ENCODE results near the gene PMAIP1.

- TF ChIP-seq SMC3 (IDR thresholded peaks at IDR 0.05; ENCODE audit: low read depth, low read length) (no peak), CTCF (IDR thresholded peaks at IDR 0.05) (no peak), REST (IDR thresholded peaks at IDR 0.05; ENCODE audit: low read depth, low read length) (no peak), EZH2phosphoT487 (IDR thresholded peaks at IDR 0.05; ENCODE audit: borderline replicate concordance, low read depth) (no peak), GABPA (IDR thresholded peaks at IDR 0.05; ENCODE audit: low read depth) (no peak), EP300 (IDR thresholded peaks at IDR 0.05; ENCODE audit: borderline replicate concordance in 1 of 2, low read depth in 1 of 2, low read length in 1 of 2) (no peak)
- TF ChIP-seq, protein P1, sequence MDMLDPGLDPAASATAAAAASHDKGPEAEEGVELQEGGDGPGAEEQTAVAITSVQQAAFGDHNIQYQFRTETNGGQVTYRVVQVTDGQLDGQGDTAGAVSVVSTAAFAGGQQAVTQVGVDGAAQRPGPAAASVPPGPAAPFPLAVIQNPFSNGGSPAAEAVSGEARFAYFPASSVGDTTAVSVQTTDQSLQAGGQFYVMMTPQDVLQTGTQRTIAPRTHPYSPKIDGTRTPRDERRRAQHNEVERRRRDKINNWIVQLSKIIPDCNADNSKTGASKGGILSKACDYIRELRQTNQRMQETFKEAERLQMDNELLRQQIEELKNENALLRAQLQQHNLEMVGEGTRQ (IDR thresholded peaks at IDR 0.05; ENCODE audit: borderline replicate concordance, low read depth, low read length), result no peak
These were observed 41.5 kb downstream of the PMAIP1 start for GRCh38 chr18:59941331-59941730.
